ENCODE data around the gene FGD3. TPM values are rescaled to one million over a fixed set of nuclear protein-coding genes. Genes with fewer than 3 reads are reported as not detected.

FGD3 gene
- total RNA-seq, result 0.12 and 0.16 TPM in 2 replicates

GRCh38 chr9:92947268-92948037 lies at the start of gene FGD3:
FGD3 (plus strand) TSS chr9:92947523; CDS start chr9:92976257, 28,734 bp downstream.

GRCh38 chr9:93058355-93059010 lies 111.2 kb downstream of the FGD3 start, which contains the start of gene SUSD3:
SUSD3 (plus strand) TSS chr9:93058701; CDS start chr9:93058743, 42 bp downstream.

Other genes starting within 250 kb of the FGD3 start
- 51.9 and 53.5 TPM in 2 replicates for gene BICD2, start 182.7 kb upstream of the FGD3 start, total RNA-seq
- 16.3 and 17.5 TPM in 2 replicates for gene ZNF484, start 69.5 kb upstream of the FGD3 start, total RNA-seq
- not detected in 2 replicates for gene SUSD3, start 111.2 kb downstream of the FGD3 start, total RNA-seq
- 41.2 and 44.4 TPM in 2 replicates for gene CARD19, start 148.7 kb downstream of the FGD3 start, total RNA-seq
- gene NINJ1, start 186.7 kb downstream of the FGD3 start, total RNA-seq, result 6.7 and 13.5 TPM in 2 replicates
- not detected in 2 replicates for gene WNK2, start 236.6 kb downstream of the FGD3 start, total RNA-seq